Type B pancreatic cell (in vitro differentiated cells): ENCODE measurements around the gene SLC29A1. TPM values are rescaled to one million over a fixed set of nuclear protein-coding genes. Genes with fewer than 3 reads are reported as not detected.
"Not testable (repeated sequence)": the region's sequence is repeated elsewhere in the genome, so short reads cannot be mapped to it uniquely, and the experiment has no call there.

Experiments used
- DNase-seq: peaks from one replicate; pipeline ENCODE4 v3.0.0; 2021; ENCODE audit warnings: mixed read lengths; ENCODE audit not compliant: unreplicated experiment; ENCODE audit errors: extremely low spot score
- H3K27ac Mint-ChIP-seq: 2 replicates; pipeline ENCODE4 v1.8.0; 2021; ENCODE audit warnings: mild to moderate bottlenecking, mixed read lengths
- H3K27me3 Mint-ChIP-seq: 2 replicates; pipeline ENCODE4 v1.8.0; 2021; ENCODE audit warnings: mixed read lengths
- H3K36me3 Mint-ChIP-seq: 2 replicates; pipeline ENCODE4 v1.8.0; 2021; ENCODE audit warnings: mixed read lengths
- H3K4me1 Mint-ChIP-seq: one replicate; pipeline ENCODE4 v1.8.0; 2021; ENCODE audit warnings: mixed read lengths; ENCODE audit not compliant: unreplicated experiment
- H3K4me3 Mint-ChIP-seq: 2 replicates; pipeline ENCODE4 v1.8.0; 2021; ENCODE audit warnings: mild to moderate bottlenecking, mixed read lengths
- H3K9me3 Mint-ChIP-seq: 2 replicates; pipeline ENCODE4 v1.8.0; 2021; ENCODE audit warnings: mixed read lengths
- total RNA-seq: library from RNA; stranded (reverse); gene quantifications from 2 replicates; pipeline ENCODE4 v1.2.1, GENCODE V29; 2021; ENCODE audit warnings: low replicate concordance
- TF ChIP-seq, protein P1 (sequence below): fragments of 200-600 bp; sonication (generic); conservative IDR thresholded peaks from 2 replicates; pipeline ENCODE4 v1.5.0; 2021; ENCODE audit warnings: antibody characterized with exemption, mild to moderate bottlenecking

Gene SLC29A1
- total RNA-seq, 1 donor from 2014 or later = 33.6 TPM

DNA sequence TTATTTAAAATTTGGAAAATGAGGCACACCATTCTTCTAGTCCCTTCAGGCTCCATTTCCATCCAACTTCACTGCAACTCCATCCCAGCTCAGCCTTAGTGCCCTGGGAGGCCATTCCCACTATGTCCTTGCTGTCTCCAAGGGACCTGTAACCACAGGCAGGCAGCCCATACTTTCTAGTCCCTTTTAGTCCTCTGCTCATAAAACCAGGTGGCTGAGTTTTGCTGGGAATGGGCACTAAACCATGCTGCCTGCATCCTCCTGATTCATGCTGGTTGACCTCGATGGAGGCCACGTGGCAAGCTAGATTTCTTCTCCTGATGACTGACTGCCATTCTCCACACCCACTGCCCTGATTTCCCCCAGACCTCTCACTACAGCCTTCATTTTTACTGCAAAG is 34.1 kb upstream of the SLC29A1 start:
- TF ChIP-seq, protein P1, sequence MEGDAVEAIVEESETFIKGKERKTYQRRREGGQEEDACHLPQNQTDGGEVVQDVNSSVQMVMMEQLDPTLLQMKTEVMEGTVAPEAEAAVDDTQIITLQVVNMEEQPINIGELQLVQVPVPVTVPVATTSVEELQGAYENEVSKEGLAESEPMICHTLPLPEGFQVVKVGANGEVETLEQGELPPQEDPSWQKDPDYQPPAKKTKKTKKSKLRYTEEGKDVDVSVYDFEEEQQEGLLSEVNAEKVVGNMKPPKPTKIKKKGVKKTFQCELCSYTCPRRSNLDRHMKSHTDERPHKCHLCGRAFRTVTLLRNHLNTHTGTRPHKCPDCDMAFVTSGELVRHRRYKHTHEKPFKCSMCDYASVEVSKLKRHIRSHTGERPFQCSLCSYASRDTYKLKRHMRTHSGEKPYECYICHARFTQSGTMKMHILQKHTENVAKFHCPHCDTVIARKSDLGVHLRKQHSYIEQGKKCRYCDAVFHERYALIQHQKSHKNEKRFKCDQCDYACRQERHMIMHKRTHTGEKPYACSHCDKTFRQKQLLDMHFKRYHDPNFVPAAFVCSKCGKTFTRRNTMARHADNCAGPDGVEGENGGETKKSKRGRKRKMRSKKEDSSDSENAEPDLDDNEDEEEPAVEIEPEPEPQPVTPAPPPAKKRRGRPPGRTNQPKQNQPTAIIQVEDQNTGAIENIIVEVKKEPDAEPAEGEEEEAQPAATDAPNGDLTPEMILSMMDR = no peak
- H3K4me3 Mint-ChIP-seq = no peak overlapping the region
- no peak overlapping the region for H3K27ac Mint-ChIP-seq
- no peaks in the 10 kb centered on the region for H3K36me3 Mint-ChIP-seq
- H3K4me1 Mint-ChIP-seq = peaks cover 17% of the 10 kb centered on the region
- no peak for DNase-seq
- H3K27me3 Mint-ChIP-seq = peaks cover 10% of the 10 kb centered on the region
- no peaks in the 10 kb centered on the region for H3K9me3 Mint-ChIP-seq

DNA sequence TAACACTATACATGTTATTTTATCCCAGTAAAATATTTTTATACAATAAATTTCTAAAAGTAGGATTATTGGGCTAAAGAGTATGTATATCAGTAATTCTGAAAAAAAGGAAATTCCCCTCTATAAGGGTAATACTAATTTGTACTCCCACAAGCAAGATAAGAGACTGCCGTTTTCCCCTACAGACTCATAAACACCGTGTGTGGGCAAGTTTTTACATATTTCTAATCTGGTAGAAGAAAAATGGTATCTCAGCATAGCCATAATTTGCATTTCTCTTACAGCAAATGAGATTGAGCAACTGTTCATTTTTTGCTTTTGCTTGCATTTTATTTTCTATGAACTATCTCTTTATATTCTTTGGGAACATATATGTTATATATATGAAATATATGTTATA is 32.7 kb upstream of the SLC29A1 start:
- peaks cover 17% of the 10 kb centered on the region for H3K4me1 Mint-ChIP-seq
- H3K27ac Mint-ChIP-seq = no peak overlapping the region
- no peak for DNase-seq
- H3K27me3 Mint-ChIP-seq = peaks cover 5% of the 10 kb centered on the region
- no peak overlapping the region for H3K4me3 Mint-ChIP-seq
- H3K36me3 Mint-ChIP-seq = no peaks in the 10 kb centered on the region
- TF ChIP-seq, protein P1 = no peak
- H3K9me3 Mint-ChIP-seq = no peaks in the 10 kb centered on the region

DNA sequence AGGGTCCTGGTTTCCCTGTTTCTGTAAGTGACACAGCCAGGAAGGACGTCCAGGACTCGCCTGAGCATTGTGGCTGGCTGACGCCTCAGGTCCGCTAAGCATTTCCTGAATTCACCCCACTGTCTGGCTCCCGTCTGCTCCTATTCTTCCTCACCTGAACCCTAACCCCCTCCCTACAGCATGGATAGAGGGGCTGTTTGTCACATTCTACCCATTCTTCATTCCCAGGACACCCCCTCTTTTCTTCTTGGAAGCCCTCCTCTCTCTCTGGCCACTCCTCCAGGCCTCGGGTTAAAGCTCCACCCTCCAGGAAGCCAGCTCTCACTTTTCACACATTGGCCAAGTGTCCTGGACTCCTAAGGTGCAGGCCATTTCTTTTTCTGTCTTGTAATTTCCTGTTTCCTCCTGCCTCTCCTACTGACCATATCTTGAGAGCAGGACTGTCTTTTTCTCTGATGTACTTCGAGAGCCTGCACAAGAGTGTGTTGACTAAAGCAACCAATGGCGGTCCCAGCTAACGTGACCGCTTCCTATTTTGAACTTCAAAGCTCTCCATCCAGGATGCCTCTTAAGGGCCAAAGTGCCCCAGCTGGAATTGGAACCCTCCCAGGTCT is 30.9 kb upstream of the SLC29A1 start:
- Mint-ChIP-seq H3K9me3 (no peaks in the 10 kb centered on the region), H3K4me3 (peak overlapping the region; percentile 54), H3K4me1 (peaks cover 11% of the 10 kb centered on the region), H3K27me3 (peaks cover 5% of the 10 kb centered on the region), H3K36me3 (no peaks in the 10 kb centered on the region), H3K27ac (peak overlapping the region; percentile 74)
- TF ChIP-seq, protein P1 = no peak
- DNase-seq = no peak

DNA sequence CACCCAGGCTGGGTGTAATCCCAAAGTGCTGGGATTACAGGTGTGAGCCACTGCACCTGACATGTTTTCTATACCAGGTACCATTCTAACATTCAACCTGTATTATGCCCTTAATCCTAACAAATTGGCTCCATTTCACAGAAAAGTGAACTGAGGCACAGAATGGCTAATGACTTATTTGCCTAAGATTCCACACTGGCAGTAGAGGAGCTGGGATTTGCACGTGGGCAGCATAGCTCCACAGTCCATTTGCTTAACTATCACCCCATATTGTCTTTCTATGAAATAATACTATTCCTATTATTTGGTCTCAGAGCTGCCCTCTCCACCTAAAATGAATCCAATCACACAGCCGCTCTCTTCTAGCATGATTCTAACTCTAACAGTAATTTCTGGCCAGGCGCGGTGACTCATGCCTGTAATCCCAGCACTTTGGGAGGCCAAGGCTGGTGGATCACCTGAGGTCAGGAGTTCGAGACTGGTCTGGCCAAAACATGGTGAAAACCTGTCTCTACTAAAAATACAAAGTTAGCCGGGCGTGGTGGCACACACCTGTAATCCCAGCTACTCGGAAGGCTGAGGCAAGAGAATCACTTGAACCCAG is 30.0 kb upstream of the SLC29A1 start:
- H3K4me1 Mint-ChIP-seq = peaks cover 11% of the 10 kb centered on the region
- no peak for DNase-seq
- H3K9me3 Mint-ChIP-seq = no peaks in the 10 kb centered on the region
- H3K27me3 Mint-ChIP-seq = peaks cover 5% of the 10 kb centered on the region
- H3K4me3 Mint-ChIP-seq = no peak overlapping the region
- TF ChIP-seq, protein P1 = no peak
- H3K36me3 Mint-ChIP-seq = no peaks in the 10 kb centered on the region
- H3K27ac Mint-ChIP-seq = no peak overlapping the region

DNA sequence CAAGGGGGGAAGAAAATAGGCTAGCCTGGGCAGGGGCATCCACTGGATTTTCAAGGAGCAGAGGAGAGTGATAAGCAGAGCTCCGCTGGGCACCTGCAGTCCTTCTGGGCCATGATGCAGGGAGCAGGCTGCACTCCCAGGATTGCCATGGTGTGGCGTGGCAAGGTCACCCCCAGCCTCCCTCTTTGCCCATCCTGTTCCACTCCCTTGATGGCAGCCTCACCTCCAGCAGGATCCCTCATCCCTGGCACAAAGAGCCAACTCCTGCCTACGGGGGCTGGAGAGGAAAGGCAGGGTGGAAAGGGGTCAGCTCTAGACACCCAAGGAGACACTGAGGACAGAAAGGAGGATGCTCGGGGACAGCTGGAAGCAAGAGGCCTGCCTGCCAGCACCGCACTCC is 29.1 kb upstream of the SLC29A1 start:
- no peak overlapping the region for H3K4me3 Mint-ChIP-seq
- TF ChIP-seq, protein P1 = no peak
- no peaks in the 10 kb centered on the region for H3K36me3 Mint-ChIP-seq
- peaks cover 11% of the 10 kb centered on the region for H3K4me1 Mint-ChIP-seq
- H3K27ac Mint-ChIP-seq = no peak overlapping the region
- H3K9me3 Mint-ChIP-seq = no peaks in the 10 kb centered on the region
- peaks cover 5% of the 10 kb centered on the region for H3K27me3 Mint-ChIP-seq
- DNase-seq = no peak

DNA sequence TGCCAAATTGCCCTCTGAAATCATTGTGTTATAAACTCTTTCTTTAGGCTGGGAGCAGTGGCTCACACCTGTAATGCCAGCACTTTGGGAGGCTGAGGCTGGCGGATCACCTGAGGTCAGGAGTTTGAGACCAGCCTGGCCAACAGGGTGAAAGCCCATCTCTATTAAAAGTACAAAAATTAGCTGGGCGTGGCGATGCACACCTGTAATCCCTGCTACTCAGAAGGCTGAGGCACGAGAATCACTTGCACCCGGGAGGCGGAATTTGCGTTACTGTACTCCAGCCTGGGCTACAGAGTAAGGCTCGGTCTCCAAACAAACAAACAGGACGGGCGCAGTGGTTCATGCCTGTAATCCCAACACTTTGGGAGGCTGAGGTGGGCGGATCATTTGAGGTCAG is 27.0 kb upstream of the SLC29A1 start:
- DNase-seq, H3K36me3 Mint-ChIP-seq, H3K27me3 Mint-ChIP-seq, H3K9me3 Mint-ChIP-seq, H3K4me3 Mint-ChIP-seq, H3K27ac Mint-ChIP-seq: not testable (repeated sequence)
- peaks cover 20% of the 10 kb centered on the region for H3K4me1 Mint-ChIP-seq
